Hepatocyte (in vitro differentiated cells): ENCODE measurements around the gene AGBL1. TPM values are rescaled to one million over a fixed set of nuclear protein-coding genes. Genes with fewer than 3 reads are reported as not detected.

Experiments
- DNase-seq: peaks from one replicate; pipeline ENCODE4 v3.0.0-alpha.2; 2016; ENCODE audit warnings: low spot score
- H2AFZ ChIP-seq: fragments of 200-600 bp; sonication (generic); 2 replicates; pipeline ENCODE4 v1.6.0; 2016; ENCODE audit warnings: antibody characterized with exemption, mild to moderate bottlenecking
- H3K27ac ChIP-seq: fragments of 200-600 bp; sonication (generic); 2 replicates; pipeline ENCODE4 v1.5.1; 2016; ENCODE audit warnings: mild to moderate bottlenecking
- H3K27me3 ChIP-seq: fragments of 200-600 bp; sonication (generic); 2 replicates; pipeline ENCODE4 v1.6.1; 2016
- H3K36me3 ChIP-seq: fragments of 200-600 bp; sonication (generic); replicated peaks from 2 replicates; pipeline ENCODE4 v1.5.1; 2016; ENCODE audit warnings: low read depth; ENCODE audit not compliant: insufficient read depth
- H3K4me1 ChIP-seq: fragments of 200-600 bp; sonication (generic); 2 replicates; pipeline ENCODE4 v1.5.1; 2016; ENCODE audit warnings: mild to moderate bottlenecking, moderate library complexity; ENCODE audit not compliant: insufficient read depth
- H3K4me2 ChIP-seq: fragments of 200-600 bp; sonication (generic); 2 replicates; pipeline ENCODE4 v1.6.0; 2016
- H3K4me3 ChIP-seq: fragments of 200-600 bp; sonication (generic); 2 replicates; pipeline ENCODE4 v1.5.1; 2016; ENCODE audit warnings: mild to moderate bottlenecking
- H3K79me2 ChIP-seq: fragments of 200-600 bp; sonication (generic); 2 replicates; pipeline ENCODE4 v1.6.0; 2017; ENCODE audit warnings: mild to moderate bottlenecking
- H3K9me2 ChIP-seq: fragments of 200-600 bp; sonication (generic); replicated peaks from 2 replicates; pipeline ENCODE4 v1.6.0; 2017; ENCODE audit warnings: mild to moderate bottlenecking; ENCODE audit not compliant: insufficient read depth
- H3K9me3 ChIP-seq: fragments of 200-600 bp; sonication (generic); 2 replicates; pipeline ENCODE4 v1.5.1; 2016; ENCODE audit warnings: low read depth, mild to moderate bottlenecking
- H4K20me1 ChIP-seq: fragments of 200-600 bp; sonication (generic); 2 replicates; pipeline ENCODE4 v1.6.0; 2016; ENCODE audit warnings: mild to moderate bottlenecking; ENCODE audit not compliant: insufficient read depth, poor library complexity, severe bottlenecking
- EZH2 ChIP-seq: fragments of 200-600 bp; sonication (generic); IDR thresholded peaks from 2 replicates; pipeline ENCODE4 v1.6.1; 2016; ENCODE audit warnings: antibody characterized with exemption, mild to moderate bottlenecking, borderline replicate concordance
- EZH2phosphoT487 ChIP-seq: fragments of 200-600 bp; sonication (generic); IDR thresholded peaks from one replicate; pipeline ENCODE4 v1.6.1; 2018; ENCODE audit warnings: antibody characterized with exemption, mild to moderate bottlenecking, low read depth, moderate library complexity; ENCODE audit not compliant: unreplicated experiment, severe bottlenecking
- WGBS: methylation state at CpG from one replicate; pipeline ENCODE4 v1.1.6; 2016; ENCODE audit warnings: low lambda C conversion rate; ENCODE audit errors: missing lambda C conversion rate; 5-methylcytosine and 5-hydroxymethylcytosine counted together
- polyA plus RNA-seq: library from polyadenylated mRNA; unstranded; fragments of >200 nt; fragmentation: Nextera tagmentation; extraction: Ambion mirVana; gene quantifications from 2 replicates; pipeline ENCODE4 v1.2.1, GENCODE V29; 2016
- total RNA-seq: library from RNA; depleted of rRNA; stranded (reverse); fragments of >200 nt; gene quantifications from 2 replicates; pipeline ENCODE4 v1.2.3, GENCODE V29; 2014
- TF ChIP-seq, protein P1 (sequence below): fragments of 200-600 bp; sonication (generic); IDR thresholded peaks from 2 replicates; pipeline ENCODE4 v1.5.1; 2016; ENCODE audit warnings: antibody characterized with exemption, mild to moderate bottlenecking; ENCODE audit not compliant: poor library complexity

AGBL1 gene
- total and polyA plus RNA-seq, 2 experiments from 2014 or later = not detected

DNA sequence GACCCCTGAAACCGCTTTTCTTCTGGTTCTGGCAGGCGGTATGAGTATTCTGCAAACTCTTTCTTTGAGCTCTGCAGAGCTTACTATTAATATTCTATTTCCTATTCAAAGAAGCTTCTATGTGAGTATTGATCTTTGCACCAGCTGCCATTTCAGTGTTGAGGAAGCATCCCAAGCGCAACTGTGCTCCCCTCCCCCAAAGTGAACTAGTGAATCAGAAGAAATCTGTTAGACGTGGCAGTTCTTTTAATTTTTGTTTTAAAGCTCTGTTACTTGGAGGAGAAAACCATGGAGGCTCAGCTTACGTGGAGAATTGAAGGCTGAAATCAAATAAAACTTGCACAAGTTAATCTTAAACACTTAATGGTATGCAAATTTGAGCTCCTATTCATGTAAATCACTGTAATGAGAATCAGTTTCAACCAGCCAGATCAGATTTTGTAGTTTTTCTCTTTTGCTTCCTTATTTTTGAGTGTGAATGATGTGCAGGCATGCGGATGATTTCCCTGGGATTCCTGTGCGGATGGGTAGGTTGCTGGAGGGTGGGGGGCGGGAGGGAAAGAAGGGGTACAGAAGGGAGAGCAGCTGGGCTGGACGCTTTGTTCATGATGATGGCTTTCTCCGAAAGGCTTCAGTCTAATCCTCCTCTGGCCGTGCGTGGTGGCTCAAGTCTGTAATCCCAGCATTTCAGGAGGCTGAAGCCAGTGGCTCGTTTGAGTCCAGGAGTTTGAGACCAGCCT is 16.1 kb upstream of the AGBL1 start:
- DNase-seq = no peak
- Histone ChIP-seq H3K9me2 (no peaks in the 10 kb centered on the region), H3K4me2 (no peak overlapping the region), H3K27me3 (no peaks in the 10 kb centered on the region), H3K36me3 (no peaks in the 10 kb centered on the region), H3K27ac (no peak overlapping the region), H3K9me3 (no peaks in the 10 kb centered on the region), H2AFZ (no peak overlapping the region), H3K79me2 (no peaks in the 10 kb centered on the region), H4K20me1 (no peaks in the 10 kb centered on the region), H3K4me1 (no peaks in the 10 kb centered on the region), H3K4me3 (no peak overlapping the region)
- WGBS = 77% methylated on average over 13 of the region's 13 CpGs
- TF ChIP-seq, protein P1, sequence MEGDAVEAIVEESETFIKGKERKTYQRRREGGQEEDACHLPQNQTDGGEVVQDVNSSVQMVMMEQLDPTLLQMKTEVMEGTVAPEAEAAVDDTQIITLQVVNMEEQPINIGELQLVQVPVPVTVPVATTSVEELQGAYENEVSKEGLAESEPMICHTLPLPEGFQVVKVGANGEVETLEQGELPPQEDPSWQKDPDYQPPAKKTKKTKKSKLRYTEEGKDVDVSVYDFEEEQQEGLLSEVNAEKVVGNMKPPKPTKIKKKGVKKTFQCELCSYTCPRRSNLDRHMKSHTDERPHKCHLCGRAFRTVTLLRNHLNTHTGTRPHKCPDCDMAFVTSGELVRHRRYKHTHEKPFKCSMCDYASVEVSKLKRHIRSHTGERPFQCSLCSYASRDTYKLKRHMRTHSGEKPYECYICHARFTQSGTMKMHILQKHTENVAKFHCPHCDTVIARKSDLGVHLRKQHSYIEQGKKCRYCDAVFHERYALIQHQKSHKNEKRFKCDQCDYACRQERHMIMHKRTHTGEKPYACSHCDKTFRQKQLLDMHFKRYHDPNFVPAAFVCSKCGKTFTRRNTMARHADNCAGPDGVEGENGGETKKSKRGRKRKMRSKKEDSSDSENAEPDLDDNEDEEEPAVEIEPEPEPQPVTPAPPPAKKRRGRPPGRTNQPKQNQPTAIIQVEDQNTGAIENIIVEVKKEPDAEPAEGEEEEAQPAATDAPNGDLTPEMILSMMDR = no peak
- TF ChIP-seq EZH2phosphoT487 (no peak), EZH2 (no peak)

DNA sequence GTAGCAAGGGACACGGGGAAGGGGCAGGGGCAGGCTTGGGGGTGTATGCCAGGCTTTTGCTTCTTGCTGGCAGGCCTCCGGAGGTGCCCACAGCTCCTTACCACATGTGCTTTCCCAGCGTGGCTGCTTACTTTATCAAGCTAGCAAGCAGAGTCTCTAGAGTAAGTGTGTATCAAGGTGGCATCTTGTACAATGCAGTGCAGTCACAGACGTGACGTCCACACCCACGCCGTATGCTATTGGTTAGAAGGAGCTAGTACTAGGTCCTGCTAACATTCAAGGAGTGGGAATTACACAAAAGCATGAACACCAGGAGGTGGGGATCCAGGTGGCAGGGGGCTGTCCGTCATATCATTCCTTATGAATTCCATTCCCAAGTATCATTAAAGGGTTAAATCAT is 15.3 kb upstream of the AGBL1 start:
- H4K20me1 ChIP-seq = no peaks in the 10 kb centered on the region
- no peaks in the 10 kb centered on the region for H3K36me3 ChIP-seq
- DNase-seq = no peak
- H3K27ac ChIP-seq = no peak overlapping the region
- H3K4me3 ChIP-seq = no peak overlapping the region
- TF ChIP-seq, protein P1 = no peak
- TF ChIP-seq EZH2phosphoT487 = no peak
- TF ChIP-seq EZH2 = no peak
- H3K79me2 ChIP-seq = no peaks in the 10 kb centered on the region
- no peak overlapping the region for H3K4me2 ChIP-seq
- H3K27me3 ChIP-seq = no peaks in the 10 kb centered on the region
- WGBS = 82% methylated on average over 8 of the region's 8 CpGs
- H3K9me2 ChIP-seq = no peaks in the 10 kb centered on the region
- no peaks in the 10 kb centered on the region for H3K4me1 ChIP-seq
- H3K9me3 ChIP-seq = no peaks in the 10 kb centered on the region
- no peak overlapping the region for H2AFZ ChIP-seq

- Histone ChIP-seq H3K27ac (no peak overlapping the region), H3K79me2 (no peaks in the 10 kb centered on the region), H3K9me2 (no peaks in the 10 kb centered on the region), H3K9me3 (no peaks in the 10 kb centered on the region), H4K20me1 (no peaks in the 10 kb centered on the region), H3K4me2 (no peak overlapping the region), H3K27me3 (no peaks in the 10 kb centered on the region), H3K4me3 (no peak overlapping the region), H3K36me3 (no peaks in the 10 kb centered on the region), H2AFZ (no peak overlapping the region), H3K4me1 (no peaks in the 10 kb centered on the region)
- no peak for DNase-seq
- TF ChIP-seq EZH2 = no peak
- TF ChIP-seq EZH2phosphoT487 = no peak
- TF ChIP-seq, protein P1 = no peak
- WGBS = 92% methylated on average over 6 of the region's 6 CpGs
Observed at GRCh38 chr15:86066174-86066834, 13.4 kb upstream of the AGBL1 start.
